ENCODE results near the gene PHLDA3.
A peak's percentile ranks its signal among the peaks of the same experiment; 100 is the strongest.
"Not testable (repeated sequence)": the region's sequence is repeated elsewhere in the genome, so short reads cannot be mapped to it uniquely, and the experiment has no call there.

The PHLDA3 gene

DNA sequence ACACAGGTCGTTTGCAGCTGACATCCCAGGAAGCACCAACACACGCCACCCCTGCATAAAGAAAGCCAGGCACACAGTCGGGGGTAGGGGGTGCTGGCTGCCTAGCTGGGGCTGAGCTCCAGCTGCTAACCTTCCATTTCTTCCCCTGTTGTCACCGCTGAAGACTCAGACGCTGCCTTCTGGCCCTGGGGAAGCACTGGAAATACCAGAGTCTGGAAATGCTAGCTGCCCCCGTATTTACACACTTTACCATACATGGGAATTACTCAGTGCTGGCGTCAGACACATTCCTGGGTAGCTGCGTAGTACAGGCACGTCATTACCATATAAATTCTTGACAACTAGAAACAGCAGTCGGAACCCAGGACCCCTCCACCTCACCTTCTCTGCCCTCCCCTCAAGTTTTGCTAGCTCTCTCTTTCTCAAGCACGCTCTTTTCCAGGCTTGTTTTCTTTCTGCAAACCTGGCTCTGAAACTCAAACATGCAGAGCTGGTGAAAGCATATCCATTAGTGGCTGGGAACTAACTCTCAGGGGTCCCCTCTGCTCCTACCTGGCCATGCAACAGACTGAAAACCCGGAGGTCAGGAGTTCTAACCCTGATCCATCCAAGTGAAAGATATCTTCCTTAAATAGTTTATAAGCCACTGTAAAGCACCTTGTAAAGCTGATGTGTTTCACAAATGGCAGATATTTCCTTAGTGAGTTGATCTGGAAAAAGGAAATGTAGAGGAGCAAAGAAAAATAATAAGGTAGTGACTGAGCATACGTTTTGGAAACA, 34.6 kb upstream of the PHLDA3 start:
- DNase-seq, result peak; percentile 83

DNA sequence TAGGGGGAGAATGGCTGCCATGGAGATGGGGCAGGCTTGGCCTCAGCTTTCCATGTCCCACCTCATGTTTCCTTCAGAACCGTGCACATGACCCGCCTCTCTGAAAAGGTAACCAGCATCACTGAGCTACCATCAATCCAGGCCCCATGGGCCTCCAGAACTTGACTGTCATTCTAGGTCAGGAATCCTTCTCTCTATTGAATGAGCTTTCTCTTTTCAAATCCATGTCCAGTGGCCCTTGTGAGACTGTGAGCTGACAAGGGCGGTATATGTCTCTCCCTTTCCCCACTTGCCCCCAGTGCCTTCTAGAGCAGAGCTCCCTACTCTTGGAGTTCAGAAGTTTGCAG, 33.5 kb upstream of the PHLDA3 start:
- no peak for DNase-seq

DNA sequence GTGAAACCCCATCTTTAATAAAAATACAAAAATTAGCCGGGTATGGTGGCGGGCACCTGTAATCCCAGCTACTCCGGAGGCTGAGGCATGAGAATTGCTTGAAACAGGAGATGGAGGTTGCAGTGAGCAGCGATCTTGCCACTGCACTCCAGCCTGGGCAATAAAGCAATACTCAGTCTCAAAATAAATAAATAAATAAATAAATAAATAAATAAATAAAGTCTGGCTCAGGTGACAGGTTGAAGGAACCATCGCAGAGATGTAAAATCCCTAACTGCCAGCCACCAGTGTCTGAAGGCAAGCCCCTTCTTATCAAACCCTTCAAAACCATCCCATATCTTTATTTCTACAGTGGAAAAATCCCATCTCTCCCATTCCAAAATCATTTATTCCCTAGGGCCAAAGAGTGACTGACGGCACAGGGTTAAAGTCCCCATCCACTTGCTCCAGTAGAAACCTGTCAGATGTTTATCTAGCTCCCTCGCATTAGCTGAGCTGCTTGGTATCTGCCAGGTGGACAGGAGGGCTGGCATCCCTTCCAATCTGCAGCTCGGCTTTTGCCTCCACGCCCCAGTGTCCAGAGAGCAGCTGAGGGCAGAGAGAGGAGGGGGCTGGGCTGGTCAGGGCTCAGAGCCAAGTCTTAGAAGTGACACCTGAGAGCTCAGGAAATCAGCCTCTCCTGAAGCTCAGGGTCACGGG, 33.0 kb upstream of the PHLDA3 start:
- DNase-seq, result no peak

DNA sequence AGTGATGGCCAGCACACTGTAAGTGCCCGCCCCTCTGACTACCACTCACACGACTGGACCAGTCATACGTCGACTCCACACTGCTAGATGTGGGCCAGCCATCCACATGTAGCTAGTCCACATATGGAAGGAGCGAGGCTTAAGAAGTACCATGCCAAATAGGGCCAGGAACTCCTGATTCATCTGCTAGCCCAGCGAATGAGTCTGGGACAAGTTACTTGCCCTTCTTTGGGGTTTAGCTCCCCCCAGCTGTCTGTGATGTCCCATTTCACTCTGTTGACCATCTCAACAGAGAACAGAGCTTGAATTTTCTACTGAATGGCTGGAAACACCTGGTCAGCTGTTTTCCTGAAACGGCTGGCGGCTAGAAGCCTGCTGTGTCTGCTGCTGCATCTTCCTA, 32.2 kb upstream of the PHLDA3 start:
- DNase-seq, result no peak

DNA sequence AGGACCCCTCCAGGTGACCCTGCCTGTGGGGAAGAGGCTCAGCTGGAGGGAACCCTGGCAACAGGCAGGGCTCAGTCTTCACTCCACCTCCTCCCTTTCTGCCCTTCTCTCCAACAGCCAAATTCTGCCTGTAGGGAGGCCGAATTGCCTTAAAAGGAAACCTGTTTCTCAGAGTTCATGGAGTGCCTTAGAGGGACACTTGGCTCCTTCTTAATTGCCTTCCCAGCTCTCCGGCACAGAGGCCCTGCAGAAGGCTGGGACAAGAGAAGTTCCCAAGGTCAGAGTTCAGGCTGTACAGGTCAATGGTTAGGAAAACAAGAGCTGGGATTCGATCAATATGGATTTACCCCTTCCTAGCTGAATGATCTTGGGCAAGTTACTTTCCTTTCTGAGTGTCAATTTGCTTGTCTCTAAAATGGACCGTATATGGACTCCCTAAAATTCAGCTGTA, 31.7 kb upstream of the PHLDA3 start:
- no peak for DNase-seq

DNA sequence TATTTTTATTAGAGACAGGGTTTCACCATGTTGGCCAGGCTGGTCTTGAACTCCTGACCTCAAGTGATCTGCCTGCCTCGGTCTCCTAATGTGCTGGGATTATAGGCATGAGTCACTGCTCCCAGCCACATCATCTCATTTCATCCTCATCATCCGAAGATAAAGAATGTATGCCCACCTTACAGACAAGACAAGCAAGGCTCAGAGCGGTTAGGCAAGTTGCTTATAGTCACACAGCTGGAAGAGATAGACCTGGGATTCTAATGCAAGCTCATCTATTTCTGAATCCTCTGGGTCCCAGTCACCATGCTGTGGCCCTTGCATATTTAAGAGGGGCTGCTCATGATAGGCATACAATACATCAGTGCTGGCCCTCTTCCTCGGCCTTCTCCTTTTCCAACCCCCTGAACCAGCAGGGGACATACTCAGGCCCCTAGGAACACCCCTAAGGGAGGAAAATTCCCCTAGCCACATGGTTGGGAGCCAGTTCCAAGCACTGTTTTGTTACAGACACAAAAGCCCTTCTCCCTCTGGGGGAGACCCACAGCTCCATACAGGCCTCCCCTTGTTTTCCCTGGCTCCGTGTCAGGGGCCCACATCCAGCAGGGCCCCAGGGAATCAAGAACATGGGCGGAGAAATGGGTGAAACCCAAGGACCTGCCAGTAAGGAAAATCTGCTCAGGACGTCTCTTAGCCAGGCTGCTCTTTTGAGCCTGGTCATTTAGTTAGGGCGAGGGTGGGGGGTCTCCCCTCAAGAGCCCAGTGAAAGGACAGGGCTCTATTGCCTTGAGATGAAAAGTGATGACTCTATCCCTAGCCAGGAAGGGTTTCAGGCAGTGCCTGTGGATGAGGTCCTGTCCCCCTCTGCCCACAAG, 31.0 kb upstream of the PHLDA3 start:
- DNase-seq, result no peak

DNA sequence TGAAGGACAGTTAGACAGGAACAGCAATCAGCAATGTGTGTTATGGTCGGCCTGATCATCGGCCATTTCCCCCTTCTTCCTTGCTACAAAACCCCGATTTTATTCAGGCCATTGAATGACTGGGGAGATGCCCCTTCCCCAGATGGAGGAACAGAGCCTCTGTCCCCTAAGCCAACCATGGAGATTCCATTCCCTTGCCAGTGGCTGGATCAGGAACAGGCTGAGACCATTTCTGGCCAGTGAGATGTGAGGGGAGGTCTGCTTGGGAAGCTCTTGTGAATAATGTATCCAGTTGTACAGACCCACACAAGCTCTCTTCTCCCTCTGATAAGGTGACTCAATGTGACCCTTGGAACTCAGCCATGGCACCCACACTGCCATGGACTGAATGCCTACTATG, 30.2 kb upstream of the PHLDA3 start:
- no peak for DNase-seq

DNA sequence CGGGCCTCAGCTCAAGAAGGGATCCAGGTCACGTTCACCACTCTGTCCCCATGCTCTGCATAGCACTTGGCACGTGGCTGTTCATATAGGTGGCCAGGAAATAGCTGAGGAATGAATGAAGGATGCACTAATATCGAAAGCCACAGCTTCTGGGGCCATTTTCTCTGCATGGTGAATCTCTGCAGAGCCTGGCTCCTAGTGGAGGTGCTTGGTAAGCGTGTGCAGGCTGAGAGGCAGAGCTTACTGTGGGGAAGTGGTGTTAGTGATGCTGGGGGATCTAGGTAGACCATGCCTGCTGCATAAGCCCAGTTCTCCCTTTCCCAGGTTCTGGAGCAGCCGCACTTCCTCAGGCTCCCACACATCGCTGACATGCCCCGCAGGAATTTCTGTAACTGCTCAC, 29.6 kb upstream of the PHLDA3 start:
- DNase-seq, result no peak

DNA sequence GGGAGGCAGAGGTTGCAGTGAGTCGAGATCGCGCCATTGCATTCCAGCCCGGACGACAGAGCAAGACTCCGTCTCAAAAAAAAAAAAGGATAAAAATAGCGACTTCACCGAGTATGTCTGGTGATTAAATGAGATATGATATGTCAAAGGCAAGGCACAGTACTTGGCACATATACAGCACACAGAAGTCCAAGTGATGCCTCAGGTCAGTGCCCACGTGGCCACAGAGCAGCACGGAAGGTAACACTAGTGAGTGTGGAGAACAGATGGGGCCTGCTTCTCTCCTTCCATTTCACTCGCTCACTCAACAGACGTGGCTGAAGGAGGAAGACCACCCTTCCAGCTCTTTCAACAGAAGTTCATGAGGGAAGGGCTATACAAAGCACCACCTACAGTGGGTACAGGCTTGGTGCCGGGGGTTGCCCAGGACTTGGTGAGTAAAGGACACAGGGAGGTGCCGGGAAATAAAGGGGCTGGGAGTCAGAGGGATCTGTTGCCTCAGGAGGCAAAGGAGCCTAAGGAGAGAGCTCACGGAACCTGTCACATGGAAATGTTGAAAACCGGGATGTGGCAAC, 29.0 kb upstream of the PHLDA3 start:
- no peak for DNase-seq

DNA sequence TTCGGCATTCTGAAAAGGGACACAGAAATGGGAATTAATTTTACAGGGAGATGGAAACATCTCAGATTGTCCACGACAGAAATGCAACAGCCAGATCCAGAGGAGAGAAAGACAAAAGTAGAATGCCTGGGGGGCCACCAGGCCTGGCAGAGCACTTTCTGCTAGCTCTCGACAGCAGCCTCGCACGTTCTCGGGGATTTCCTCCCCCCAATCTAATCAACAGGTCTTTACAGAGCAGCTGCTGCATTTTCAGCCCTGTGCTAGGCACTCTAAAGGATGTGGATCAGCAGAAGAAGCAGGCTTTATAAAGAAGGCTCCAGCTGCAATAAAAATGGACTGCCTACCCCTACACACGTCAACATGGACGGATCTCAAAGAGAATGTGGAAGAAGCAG, 27.3 kb upstream of the PHLDA3 start:
- DNase-seq, result no peak

DNA sequence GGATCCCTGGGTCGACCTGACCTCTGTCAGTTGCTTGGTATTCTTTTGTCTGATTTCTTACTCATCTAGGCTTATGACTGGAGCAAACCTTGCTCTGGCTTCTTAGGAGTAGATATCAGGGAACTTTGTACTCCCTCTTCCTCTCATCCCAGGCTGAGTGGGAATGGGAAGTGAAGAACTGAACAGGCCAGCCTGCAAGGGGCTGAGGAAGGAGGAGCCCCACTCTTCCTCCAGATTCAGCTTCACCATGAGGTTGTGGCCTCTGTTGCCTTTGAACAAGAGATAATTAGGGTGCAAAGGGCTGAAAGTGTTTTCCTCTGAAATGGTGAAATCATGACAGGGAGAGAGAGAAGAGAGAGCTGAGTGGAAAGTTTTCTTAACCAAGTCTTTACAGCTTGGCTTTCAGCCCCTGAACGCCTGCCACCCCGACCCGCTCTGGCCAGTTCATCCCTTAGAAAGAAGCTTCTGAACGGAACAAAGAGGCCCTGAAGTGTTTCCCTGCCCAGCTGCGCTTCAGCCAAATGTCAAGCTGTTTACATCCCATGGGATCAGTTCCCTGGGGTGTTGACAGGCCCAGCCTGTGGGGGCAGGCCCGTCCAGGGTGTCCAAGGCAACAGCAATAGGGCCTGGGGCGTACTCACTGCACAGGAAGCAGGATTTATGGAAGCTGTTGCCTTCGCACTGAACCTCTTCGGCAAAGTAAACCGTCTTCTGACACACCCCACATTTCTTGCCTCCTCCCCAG, 26.7 kb upstream of the PHLDA3 start:
- DNase-seq, result peak; percentile 81

DNA sequence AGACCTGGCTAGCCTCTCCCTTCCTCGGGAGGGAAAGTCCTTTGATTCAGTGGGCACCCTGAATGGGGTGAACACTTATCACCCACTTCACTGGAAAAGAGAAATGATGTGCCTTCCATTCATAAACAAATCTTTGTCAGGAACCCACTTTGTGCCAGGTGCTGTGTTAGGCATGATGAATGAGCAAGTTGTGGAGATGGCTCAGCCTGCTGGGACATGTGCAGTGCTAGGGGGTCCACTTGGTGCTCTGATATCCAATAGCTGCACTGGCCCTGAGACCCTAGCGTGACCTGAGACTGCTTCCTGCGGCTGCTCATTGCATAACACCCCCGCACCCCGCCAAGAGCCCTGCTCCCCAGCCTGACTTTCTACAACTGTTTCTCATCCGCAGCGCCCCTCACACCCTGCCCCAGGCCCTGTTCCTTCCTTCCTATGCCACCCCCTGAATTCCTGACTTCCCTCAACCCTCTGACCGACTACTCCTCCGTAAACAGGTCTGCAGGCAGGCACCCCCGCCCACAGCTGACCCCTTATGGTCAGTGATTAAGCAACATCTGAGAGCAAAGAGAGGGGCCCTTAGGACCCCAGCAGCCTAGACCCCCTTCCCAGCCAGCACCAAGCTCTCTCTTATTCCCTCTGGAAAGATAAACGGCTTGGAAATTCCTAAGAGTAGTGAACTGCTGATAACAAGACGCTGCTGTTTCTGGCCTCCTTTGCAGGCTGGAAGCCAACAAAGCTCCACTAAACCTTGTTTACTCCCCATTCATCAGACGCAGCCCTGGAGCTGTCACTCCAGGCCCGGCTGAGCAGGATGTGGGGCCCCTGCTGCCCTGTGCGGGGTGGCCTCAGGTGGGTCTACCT, 25.0 kb upstream of the PHLDA3 start:
- no peak for DNase-seq

DNA sequence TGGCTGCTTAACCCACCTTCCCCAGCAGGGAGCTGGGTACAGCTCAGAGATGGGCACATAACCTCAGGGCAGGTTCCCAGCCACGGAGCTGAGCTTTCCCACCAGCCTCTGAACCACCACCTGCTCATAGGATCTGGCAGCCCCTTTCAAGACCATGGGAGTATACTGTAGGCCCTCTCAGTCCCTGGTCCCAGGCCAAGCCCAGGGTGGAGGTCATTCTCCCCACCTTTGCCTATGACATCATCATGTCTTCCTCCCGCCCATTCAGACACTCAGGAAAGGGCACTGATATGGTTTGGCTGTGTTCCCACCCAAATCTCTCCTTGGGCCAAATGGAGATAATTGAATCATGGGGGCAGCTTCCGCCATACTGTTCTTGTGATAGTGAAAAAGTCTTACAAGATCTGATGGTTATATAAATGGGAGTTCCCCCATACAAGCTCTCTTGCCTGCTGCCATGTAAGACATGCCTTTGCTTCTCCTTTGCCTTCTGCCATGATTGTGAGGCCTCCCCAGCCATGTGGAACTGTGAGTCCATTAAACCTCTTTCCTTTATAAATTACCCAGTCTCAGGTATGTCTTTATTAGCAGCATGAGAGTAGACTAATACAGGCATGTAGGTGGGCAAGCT, 24.2 kb upstream of the PHLDA3 start:
- DNase-seq, result not testable (repeated sequence)

DNA sequence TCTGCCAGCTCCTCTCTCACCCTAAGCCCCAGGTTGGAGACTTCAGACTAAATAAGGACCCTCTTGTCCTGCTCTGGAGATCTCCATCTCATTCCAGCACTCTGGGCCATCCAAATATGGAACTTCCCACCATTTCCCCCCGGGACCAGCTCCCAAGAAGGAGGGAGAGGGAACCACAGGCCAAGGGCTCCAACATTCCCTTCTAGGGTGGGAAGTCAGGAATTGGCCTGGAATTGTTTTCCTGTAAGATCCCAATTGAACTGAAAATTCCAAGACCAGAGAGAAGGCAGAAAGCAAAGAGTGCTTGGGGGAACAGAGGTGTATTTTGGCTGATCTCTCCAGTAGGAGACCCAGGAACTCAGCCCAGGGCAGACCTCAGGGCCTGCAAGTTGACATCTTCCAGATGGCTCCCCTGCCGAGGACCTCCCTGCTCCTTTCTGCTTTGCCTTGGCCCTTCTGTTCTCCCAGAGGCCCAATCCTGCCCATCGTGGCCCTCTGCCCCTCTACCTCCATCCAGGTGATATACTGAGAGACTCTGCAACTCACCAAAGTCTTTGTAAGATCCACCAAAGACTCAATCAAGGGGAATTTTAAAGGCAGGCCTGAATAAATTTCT, 23.0 kb upstream of the PHLDA3 start:
- no peak for DNase-seq

DNA sequence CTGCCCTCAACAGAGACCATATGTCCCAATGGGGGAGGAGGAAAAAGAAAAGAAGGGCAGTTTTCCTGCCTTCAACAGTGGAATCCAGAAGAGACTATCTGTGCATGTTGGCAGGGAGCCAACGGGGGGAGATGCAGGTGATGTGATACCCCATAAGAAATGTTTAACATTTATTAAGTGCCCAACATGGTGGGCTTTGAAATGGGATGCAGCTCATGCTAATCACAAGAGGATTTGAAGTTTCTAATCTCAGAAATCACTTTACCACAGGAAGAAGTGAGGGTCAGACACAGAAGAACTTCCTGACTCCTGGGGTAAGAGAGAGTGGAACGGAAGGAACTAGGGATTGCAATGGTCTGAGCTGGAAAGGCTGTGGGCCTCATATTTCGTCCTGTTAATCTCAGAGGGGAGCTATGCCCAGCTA, 21.7 kb upstream of the PHLDA3 start:
- no peak for DNase-seq

DNA sequence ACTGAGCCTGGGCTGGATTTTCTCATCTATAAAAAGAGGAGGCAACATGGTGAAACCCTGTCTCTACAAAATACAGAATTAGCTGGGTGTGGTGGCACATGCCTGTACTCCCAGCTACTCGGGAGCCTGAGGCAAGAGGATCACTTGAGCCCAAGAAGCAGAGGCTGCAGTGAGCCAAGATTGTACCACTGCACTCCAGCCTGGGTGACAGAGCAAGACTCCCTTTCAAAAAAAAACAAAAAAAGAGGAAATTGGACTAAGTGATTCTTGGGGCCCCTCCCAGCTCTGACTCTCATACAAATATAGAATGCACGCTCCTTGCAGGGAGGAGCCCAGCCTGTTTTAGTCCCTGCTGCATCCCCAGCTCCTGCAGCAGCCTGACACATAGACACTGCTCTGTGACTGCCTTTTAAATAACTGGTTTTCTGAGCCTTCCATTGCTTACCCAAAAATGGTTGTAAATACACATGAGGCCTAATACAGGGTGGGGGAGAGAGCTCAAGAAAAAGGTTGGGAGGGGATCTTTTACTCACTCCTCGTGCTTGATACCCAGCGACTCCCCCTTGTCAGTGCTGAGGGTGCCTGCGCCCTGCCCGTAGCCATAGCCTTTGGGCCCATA, 20.8 kb upstream of the PHLDA3 start:
- DNase-seq, result no peak

DNA sequence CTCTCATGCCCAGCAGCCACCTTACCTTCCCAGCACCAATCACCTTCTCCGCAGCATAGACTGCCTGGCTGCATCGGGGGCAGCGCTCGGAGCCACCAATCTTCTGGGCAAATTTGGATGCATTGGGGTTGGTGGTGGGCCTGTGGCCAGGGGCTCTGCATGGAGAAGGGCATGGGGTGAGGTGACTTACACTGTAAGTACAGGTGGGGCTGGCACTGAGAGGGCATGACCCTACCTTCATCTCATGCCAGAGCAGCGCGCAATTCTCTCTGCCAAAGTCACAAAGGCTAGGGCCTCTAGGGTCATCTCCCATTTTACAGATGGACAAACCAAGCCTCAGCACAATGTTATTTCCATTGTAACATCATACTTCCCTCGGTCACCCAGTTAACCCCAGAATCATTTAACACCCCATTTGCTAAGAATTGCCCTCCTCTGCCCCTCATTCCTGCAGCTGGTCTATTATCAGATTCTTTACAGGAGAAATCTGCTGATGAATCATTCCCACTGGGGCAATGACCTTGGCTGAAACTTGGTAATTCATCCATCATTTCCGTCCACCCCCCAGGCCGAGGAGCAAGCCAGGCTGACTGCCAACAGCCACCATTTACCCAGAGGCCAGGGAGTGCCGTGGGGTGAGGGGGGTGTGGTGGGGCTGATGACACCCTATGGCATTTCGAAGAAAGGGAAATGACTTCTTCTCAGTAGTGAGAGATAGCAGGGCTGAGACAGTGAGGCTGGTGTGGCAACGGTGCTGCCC, 20.0 kb upstream of the PHLDA3 start:
- DNase-seq, result no peak

DNA sequence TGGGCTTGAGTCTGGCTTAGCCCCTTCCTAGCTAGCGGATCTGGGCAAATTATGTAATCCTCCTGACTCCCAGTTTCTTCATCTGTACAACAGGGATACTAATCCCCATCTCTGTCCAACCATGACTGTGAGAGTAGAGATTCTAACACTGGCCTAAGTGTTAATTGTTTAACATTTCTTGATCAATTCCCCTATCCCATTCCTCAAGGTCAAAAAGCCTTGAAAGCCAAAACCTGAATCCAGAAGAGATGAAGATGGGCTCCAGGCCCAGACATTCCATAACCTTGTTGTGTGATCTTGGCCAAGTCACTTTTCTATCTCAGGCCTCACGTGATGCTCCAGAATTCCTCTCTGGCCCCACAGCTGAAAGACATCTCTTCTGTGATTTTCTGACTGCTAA, 18.8 kb upstream of the PHLDA3 start:
- DNase-seq, result no peak

DNA sequence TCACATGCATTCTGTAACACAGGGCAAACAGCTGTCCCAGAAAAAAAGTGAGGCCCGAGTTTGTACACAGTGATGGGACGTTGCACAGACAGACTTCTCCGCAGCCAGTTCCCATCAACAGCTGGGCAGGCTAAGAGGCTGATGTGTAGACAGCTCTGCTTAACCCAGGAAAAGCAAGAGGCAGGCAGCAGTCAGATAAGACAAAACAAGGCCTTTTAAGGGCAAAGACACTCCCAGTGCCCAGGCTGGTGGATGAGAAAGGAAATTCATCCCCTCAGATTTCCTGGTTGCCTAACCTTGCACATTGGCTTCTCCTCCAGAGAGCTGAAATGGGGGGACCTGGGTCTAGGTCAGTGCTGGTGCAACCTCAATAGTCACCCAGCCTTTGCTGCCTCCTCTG, 17.2 kb upstream of the PHLDA3 start:
- DNase-seq, result no peak
